SH-SY5Y (cell line): ENCODE measurements around the gene SPIRE2.

Experiments
- GATA2 ChIP-seq: IDR thresholded peaks from 2 replicates; pipeline ENCODE4 v1.6.1; 2011; ENCODE audit warnings: mild to moderate bottlenecking, low read depth, low read length
- GATA3 ChIP-seq: IDR thresholded peaks from 2 replicates; pipeline ENCODE4 v1.6.1; 2011; ENCODE audit warnings: low read depth, mild to moderate bottlenecking, low read length, moderate library complexity

DNA sequence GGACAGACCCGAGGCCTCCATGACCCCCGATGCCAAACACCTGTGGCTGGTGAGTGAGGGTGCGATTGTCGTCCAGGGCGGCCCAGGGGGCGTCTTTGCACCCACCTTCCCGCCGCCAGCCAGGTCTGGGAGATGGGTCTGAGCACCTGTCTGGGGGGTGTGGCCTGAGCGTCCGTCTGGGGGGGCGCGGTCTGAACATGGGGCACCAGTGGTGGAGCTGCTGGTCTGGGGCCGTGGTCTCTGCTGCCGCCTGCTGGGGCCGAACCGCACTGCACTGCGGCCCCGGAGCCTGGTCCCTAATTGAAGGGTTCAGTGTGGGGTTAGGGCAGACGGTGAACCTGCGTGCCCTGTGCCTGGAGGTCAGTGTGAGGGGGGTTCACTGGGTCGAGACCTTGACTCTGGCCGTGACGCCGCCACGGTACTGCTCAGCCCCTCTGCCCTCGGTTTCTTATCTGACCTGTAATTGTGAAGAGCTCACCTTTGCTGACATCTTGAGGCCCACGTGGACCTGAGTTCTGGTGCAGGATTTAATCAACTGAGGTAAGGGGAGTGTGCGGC is 32.6 kb downstream of the SPIRE2 start:
- TF ChIP-seq GATA3 (no peak), GATA2 (no peak)
